Panc1 (cell line): Measurements from ENCODE around the gene RNU5B-1. TPM values are rescaled to one million over a fixed set of nuclear protein-coding genes. Genes with fewer than 3 reads are reported as not detected.

ENCODE experiments used
- ATAC-seq: fragments of 200-7000 bp; cut with Tn5 transposase; 2 replicates; pipeline ENCODE4 v1.9.1; 2020; ENCODE audit warnings: mild to moderate bottlenecking, moderate library complexity
- BruUV-seq: library from RNA; stranded (reverse); fragments of 400-500 nt; replicated peaks from 2 replicates; lab custom pipeline; 2021; lab: Mats Ljungman, UMichigan
- CTCF ChIA-PET: fragments of 300-600 bp; sonication (Branson Sonifier 250); formaldehyde crosslinking; loops from one replicate; lab custom pipeline; 2022; ENCODE audit warnings: antibody characterized with exemption; lab: Charles Lee
- POLR2A ChIA-PET: fragments of 300-600 bp; sonication (Branson Sonifier 250); formaldehyde crosslinking; loops from one replicate; lab custom pipeline; 2022; ENCODE audit warnings: antibody characterized with exemption; lab: Charles Lee
- DNase-seq: peaks from one replicate; pipeline ENCODE4 v3.0.0-alpha.2; 2010; ENCODE audit warnings: low read depth, low spot score
- H3K27ac ChIP-seq: 2 replicates; pipeline ENCODE4 v1.5.1; 2011; ENCODE audit warnings: mild to moderate bottlenecking, low read length, inconsistent platforms
- H3K27me3 ChIP-seq: fragments of 200-500 bp; sonication (Bioruptor generic); 2 replicates; pipeline ENCODE4 v1.6.0; 2014; ENCODE audit warnings: low read length, inconsistent platforms; ENCODE audit not compliant: control insufficient read depth, insufficient read depth
- H3K36me3 ChIP-seq: fragments of 200-500 bp; sonication (Bioruptor generic); 2 replicates; pipeline ENCODE4 v1.5.1; 2014; ENCODE audit warnings: inconsistent platforms, mild to moderate bottlenecking, low read length, moderate library complexity; ENCODE audit not compliant: control insufficient read depth, insufficient read depth
- H3K4me1 ChIP-seq: 2 replicates; pipeline ENCODE4 v1.5.1; 2011; ENCODE audit warnings: inconsistent platforms, mild to moderate bottlenecking, low read length, moderate library complexity; ENCODE audit not compliant: control insufficient read depth, insufficient read depth
- H3K4me3 ChIP-seq, 2 experiments: 2 replicates each; pipeline ENCODE4 v1.5.1; 2011 to 2012; ENCODE audit warnings: low read depth in 2 of 2, low read length in 2 of 2, mild to moderate bottlenecking in 2 of 2, inconsistent platforms in 1 of 2, moderate library complexity in 1 of 2
- H3K9me3 ChIP-seq: fragments of 200-500 bp; sonication (Bioruptor generic); 2 replicates; pipeline ENCODE4 v1.5.1; 2014; ENCODE audit warnings: low read depth, mild to moderate bottlenecking, inconsistent platforms, low read length, moderate library complexity; ENCODE audit not compliant: control insufficient read depth, insufficient read depth
- POLR2AphosphoS5 ChIP-seq: IDR thresholded peaks from 2 replicates; pipeline ENCODE4 v1.6.1; 2012; ENCODE audit warnings: mild to moderate bottlenecking, low read depth, low read length, moderate library complexity
- SIN3A ChIP-seq: IDR thresholded peaks from 2 replicates; pipeline ENCODE4 v1.6.1; 2012; ENCODE audit warnings: low read depth, mild to moderate bottlenecking, low read length, moderate library complexity, borderline replicate concordance; ENCODE audit not compliant: insufficient read depth
- TCF7L2 ChIP-seq: IDR thresholded peaks from 2 replicates; pipeline ENCODE4 v1.6.1; 2011; ENCODE audit warnings: mild to moderate bottlenecking, low read depth, low read length, inconsistent platforms
- in situ Hi-C: cut with HindIII; loops from 2 replicates; pipeline ENCODE4 v1.10.0; 2016; ENCODE audit warnings: low sequenced_read_pairs, low pct_unique_long_range_greater_than_20kb
- intact Hi-C: fragments of 100-400 bp; cut with micrococcal nuclease; formaldehyde crosslinking; loops from one replicate; pipeline ENCODE4 v1.10.0; 2022; ENCODE audit not compliant: unreplicated experiment
- total RNA-seq: library from RNA; stranded (reverse); gene quantifications from one replicate; pipeline ENCODE4 v1.2.1, GENCODE V29; 2021; ENCODE audit not compliant: unreplicated experiment
- TF ChIP-seq, protein P1 (sequence below), 2 experiments: IDR thresholded peaks; 2 replicates each; pipeline ENCODE4 v1.6.1; 2011 to 2012; ENCODE audit warnings: low read depth in 2 of 2, control low read depth in 1 of 2, low read length in 1 of 2, mild to moderate bottlenecking in 1 of 2, moderate library complexity in 1 of 2; ENCODE audit not compliant: insufficient read depth in 1 of 2
- TF ChIP-seq, protein P2 (sequence below): fragments of 450-650 bp; IDR thresholded peaks from 2 replicates; pipeline ENCODE4 v1.5.1; 2017; ENCODE audit warnings: mild to moderate bottlenecking

Gene RNU5B-1
- total RNA-seq, 1 experiment from 2014 or later = not detected

- no peak for DNase-seq
- Histone ChIP-seq H3K9me3 (no peaks in the 10 kb centered on the region), H3K27me3 (no peaks in the 10 kb centered on the region), H3K4me1 (no peaks in the 10 kb centered on the region), H3K27ac (no peak overlapping the region), H3K4me3 (no peak overlapping the region), H3K36me3 (no peaks in the 10 kb centered on the region)
- POLR2A ChIA-PET = no interaction called here
- no TSS peak for BruUV-seq
- in situ Hi-C loops = no loop called here
- no peak for ATAC-seq
- intact Hi-C loops = no loop called here
- TF ChIP-seq, protein P1, sequence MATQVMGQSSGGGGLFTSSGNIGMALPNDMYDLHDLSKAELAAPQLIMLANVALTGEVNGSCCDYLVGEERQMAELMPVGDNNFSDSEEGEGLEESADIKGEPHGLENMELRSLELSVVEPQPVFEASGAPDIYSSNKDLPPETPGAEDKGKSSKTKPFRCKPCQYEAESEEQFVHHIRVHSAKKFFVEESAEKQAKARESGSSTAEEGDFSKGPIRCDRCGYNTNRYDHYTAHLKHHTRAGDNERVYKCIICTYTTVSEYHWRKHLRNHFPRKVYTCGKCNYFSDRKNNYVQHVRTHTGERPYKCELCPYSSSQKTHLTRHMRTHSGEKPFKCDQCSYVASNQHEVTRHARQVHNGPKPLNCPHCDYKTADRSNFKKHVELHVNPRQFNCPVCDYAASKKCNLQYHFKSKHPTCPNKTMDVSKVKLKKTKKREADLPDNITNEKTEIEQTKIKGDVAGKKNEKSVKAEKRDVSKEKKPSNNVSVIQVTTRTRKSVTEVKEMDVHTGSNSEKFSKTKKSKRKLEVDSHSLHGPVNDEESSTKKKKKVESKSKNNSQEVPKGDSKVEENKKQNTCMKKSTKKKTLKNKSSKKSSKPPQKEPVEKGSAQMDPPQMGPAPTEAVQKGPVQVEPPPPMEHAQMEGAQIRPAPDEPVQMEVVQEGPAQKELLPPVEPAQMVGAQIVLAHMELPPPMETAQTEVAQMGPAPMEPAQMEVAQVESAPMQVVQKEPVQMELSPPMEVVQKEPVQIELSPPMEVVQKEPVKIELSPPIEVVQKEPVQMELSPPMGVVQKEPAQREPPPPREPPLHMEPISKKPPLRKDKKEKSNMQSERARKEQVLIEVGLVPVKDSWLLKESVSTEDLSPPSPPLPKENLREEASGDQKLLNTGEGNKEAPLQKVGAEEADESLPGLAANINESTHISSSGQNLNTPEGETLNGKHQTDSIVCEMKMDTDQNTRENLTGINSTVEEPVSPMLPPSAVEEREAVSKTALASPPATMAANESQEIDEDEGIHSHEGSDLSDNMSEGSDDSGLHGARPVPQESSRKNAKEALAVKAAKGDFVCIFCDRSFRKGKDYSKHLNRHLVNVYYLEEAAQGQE (IDR thresholded peaks at IDR 0.05; ENCODE audit: insufficient read depth in 1 of 2, low read depth in 2 of 2, low read length in 1 of 2) = no peak
- TF ChIP-seq TCF7L2 (no peak), SIN3A (no peak), POLR2AphosphoS5 (no peak)
- TF ChIP-seq, protein P2, sequence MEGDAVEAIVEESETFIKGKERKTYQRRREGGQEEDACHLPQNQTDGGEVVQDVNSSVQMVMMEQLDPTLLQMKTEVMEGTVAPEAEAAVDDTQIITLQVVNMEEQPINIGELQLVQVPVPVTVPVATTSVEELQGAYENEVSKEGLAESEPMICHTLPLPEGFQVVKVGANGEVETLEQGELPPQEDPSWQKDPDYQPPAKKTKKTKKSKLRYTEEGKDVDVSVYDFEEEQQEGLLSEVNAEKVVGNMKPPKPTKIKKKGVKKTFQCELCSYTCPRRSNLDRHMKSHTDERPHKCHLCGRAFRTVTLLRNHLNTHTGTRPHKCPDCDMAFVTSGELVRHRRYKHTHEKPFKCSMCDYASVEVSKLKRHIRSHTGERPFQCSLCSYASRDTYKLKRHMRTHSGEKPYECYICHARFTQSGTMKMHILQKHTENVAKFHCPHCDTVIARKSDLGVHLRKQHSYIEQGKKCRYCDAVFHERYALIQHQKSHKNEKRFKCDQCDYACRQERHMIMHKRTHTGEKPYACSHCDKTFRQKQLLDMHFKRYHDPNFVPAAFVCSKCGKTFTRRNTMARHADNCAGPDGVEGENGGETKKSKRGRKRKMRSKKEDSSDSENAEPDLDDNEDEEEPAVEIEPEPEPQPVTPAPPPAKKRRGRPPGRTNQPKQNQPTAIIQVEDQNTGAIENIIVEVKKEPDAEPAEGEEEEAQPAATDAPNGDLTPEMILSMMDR = no peak
- CTCF ChIA-PET = interaction anchor here (0.5 to 1.2 kb wide), 2 partner anchors 62 to 872 kb away, joined by 3 to 6 read pairs; no protein-coding TSS in a partner anchor
Observed at GRCh38 chr15:65338366-65338765, 33.9 kb downstream of the RNU5B-1 start.

GRCh38 chr15:65338823-65339222 is 34.3 kb downstream of the RNU5B-1 start:
- Histone ChIP-seq H3K27ac (no peak overlapping the region), H3K4me1 (no peaks in the 10 kb centered on the region), H3K9me3 (no peaks in the 10 kb centered on the region), H3K36me3 (no peaks in the 10 kb centered on the region), H3K4me3 (no peak overlapping the region), H3K27me3 (no peaks in the 10 kb centered on the region)
- ChIA-PET CTCF (interaction anchor here (1.2 kb wide), 1 partner anchor 62 kb away, joined by 3 read pairs; no protein-coding TSS in a partner anchor), POLR2A (interaction anchor here (0.6 kb wide), 1 partner anchor 557 kb away, joined by 5 read pairs; no protein-coding TSS in a partner anchor)
- intact Hi-C loops (no loop called here), in situ Hi-C loops (no loop called here)
- no peak for TF ChIP-seq SIN3A
- ATAC-seq (no peak), DNase-seq (no peak)
- no TSS peak for BruUV-seq

GRCh38 chr15:65339416-65339815 is 34.9 kb downstream of the RNU5B-1 start:
- Histone ChIP-seq H3K4me3 (no peak overlapping the region), H3K36me3 (no peaks in the 10 kb centered on the region), H3K9me3 (no peaks in the 10 kb centered on the region), H3K27me3 (no peaks in the 10 kb centered on the region), H3K4me1 (no peaks in the 10 kb centered on the region), H3K27ac (no peak overlapping the region)
- POLR2A ChIA-PET = interaction anchor here (0.6 kb wide), 1 partner anchor 557 kb away, joined by 5 read pairs; no protein-coding TSS in a partner anchor
- TF ChIP-seq, protein P2 = no peak
- TF ChIP-seq POLR2AphosphoS5 (no peak), TCF7L2 (no peak), SIN3A (no peak)
- TF ChIP-seq, protein P1 (IDR thresholded peaks at IDR 0.05; ENCODE audit: insufficient read depth in 1 of 2, low read depth in 2 of 2, low read length in 1 of 2) = no peak
- ATAC-seq = no peak
- no TSS peak for BruUV-seq
- no peak for DNase-seq
- in situ Hi-C loops (no loop called here), intact Hi-C loops (no loop called here)
- CTCF ChIA-PET = interaction anchor here (1.2 kb wide), 1 partner anchor 61 kb away, joined by 3 read pairs; no protein-coding TSS in a partner anchor
